H1 (cell line): ENCODE results near the gene DNAJB6. TPM values are rescaled to one million over a fixed set of nuclear protein-coding genes. Genes with fewer than 3 reads are reported as not detected.

Experiments used
- ATF2 ChIP-seq: IDR thresholded peaks from 2 replicates; pipeline ENCODE4 v1.6.1; 2012; ENCODE audit warnings: low read length, inconsistent platforms
- CBX8 ChIP-seq: fragments of 300-800, 300-1000 bp; sonication (generic); IDR thresholded peaks from 2 replicates; pipeline ENCODE4 v1.7.1; 2016; ENCODE audit warnings: low read depth, low read length, borderline replicate concordance
- CHD1 ChIP-seq: IDR thresholded peaks from 2 replicates; pipeline ENCODE4 v1.6.1; 2012; ENCODE audit warnings: low read depth, low read length, improper control_type of control experiment
- HDAC6 ChIP-seq: IDR thresholded peaks from one replicate; pipeline ENCODE4 v1.7.1; 2012; ENCODE audit warnings: low read depth, mild to moderate bottlenecking, inconsistent platforms, low read length, moderate library complexity
- NRF1 ChIP-seq: IDR thresholded peaks from 2 replicates; pipeline ENCODE4 v1.6.1; 2011; ENCODE audit warnings: mild to moderate bottlenecking, low read depth, low read length, improper control_type of control experiment
- TEAD4 ChIP-seq: IDR thresholded peaks from 2 replicates; pipeline ENCODE4 v1.6.1; 2012; ENCODE audit warnings: low read depth, low read length, inconsistent platforms, mixed read lengths
- polyA plus RNA-seq, 7 experiments: library from polyadenylated mRNA; depleted of rRNA in 3 of 7; stranded (reverse) in 5 of 7; unstranded in 2 of 7; fragments of >200 nt in 5 of 7; fragments of 200-250 nt in 2 of 7; gene quantifications; 1 replicate in 5 of 7; 2 replicates in 1 of 7; 4 replicates in 1 of 7; pipeline versions ENCODE4 v1.2.1 to v1.2.3, GENCODE V29; 2011 to 2013; ENCODE audit warnings: missing spikeins in 2 of 7, mixed read lengths in 2 of 7
- total RNA-seq: library from RNA; stranded (reverse); fragmentation: NEBNext Ultra II Directional; extraction: Animal tissue kit (Norgen Biotek cat#: 25700); gene quantifications from 2 replicates; pipeline ENCODE4 v1.2.1, GENCODE V29; 2021

DNAJB6 gene
- total and polyA plus RNA-seq, 2 of the 8 experiments (the other 6 are each of a cell fraction or from before 2014, with no cell fraction given): 166 to 295 TPM

GRCh38 chr7:157423886-157424565 lies 87.2 kb downstream of the DNAJB6 start (continued):
- TF ChIP-seq CHD1 (no peak), ATF2 (no peak), HDAC6 (no peak), CBX8 (no peak), TEAD4 (no peak), NRF1 (no peak)
